Heart right ventricle (tissue), 16 donors: ENCODE results near the gene EPS8L3. TPM values are rescaled to one million over a fixed set of nuclear protein-coding genes. Genes with fewer than 3 reads are reported as not detected.

Experiments
- ATAC-seq, 8 donors: fragments of 200-7000 bp; cut with Tn5 transposase; one replicate each; pipeline ENCODE4 v1.9.1; 2020; ENCODE audit warnings: mild to moderate bottlenecking in 8 of 8, moderate library complexity in 8 of 8, moderate number of reproducible peaks in 1 of 8
- DNase-seq, 2 donors: peaks; one replicate each; pipeline ENCODE4 v3.0.0-alpha.2; 2020
- H3K27ac ChIP-seq, 10 donors: fragments of 200-600 bp; sonication (generic) in 2 of 10; one replicate each; pipeline versions ENCODE4 v1.5.0 to v1.8.0; 2020 to 2022; ENCODE audit warnings: mild to moderate bottlenecking in 3 of 10
- H3K27me3 ChIP-seq, 7 donors: fragments of 200-600 bp; one replicate each; pipeline ENCODE4 v1.8.0; 2021 to 2022; ENCODE audit warnings: mild to moderate bottlenecking in 2 of 7
- H3K36me3 ChIP-seq, 9 donors: fragments of 200-600 bp; sonication (generic) in 1 of 9; one replicate each; pipeline versions ENCODE4 v1.5.0 to v1.8.0; 2020 to 2022; ENCODE audit warnings: mild to moderate bottlenecking in 2 of 9
- H3K4me1 ChIP-seq, 9 donors: fragments of 200-600 bp; sonication (generic) in 1 of 9; one replicate each; pipeline versions ENCODE4 v1.5.0 to v1.8.0; 2020 to 2022; ENCODE audit warnings: mild to moderate bottlenecking in 4 of 9
- H3K4me3 ChIP-seq, 10 donors: fragments of 200-600 bp; sonication (generic) in 2 of 10; one replicate each; pipeline versions ENCODE4 v1.5.0 to v1.8.0; 2020 to 2022; ENCODE audit warnings: mild to moderate bottlenecking in 7 of 10, moderate library complexity in 2 of 10
- H3K9me3 ChIP-seq, 11 donors: fragments of 200-600 bp in 10 of 11; sonication (generic) in 2 of 11; one replicate each; pipeline versions ENCODE4 v1.5.0 to v1.8.0; 2013 to 2022; ENCODE audit warnings: mild to moderate bottlenecking in 2 of 11, control low read depth in 1 of 11, moderate library complexity in 1 of 11
- WGBS, 2 donors: extraction: QIAGEN DNeasy Blood & Tissue Kit; methylation state at CpG; one replicate each; pipeline ENCODE4 v1.1.7; 2013; ENCODE audit warnings: inconsistent platforms in 1 of 2; 5-methylcytosine and 5-hydroxymethylcytosine counted together
- intact Hi-C, 10 donors: fragments of 100-400 bp; cut with DNase I; formaldehyde crosslinking; loops; one replicate each; pipeline versions ENCODE4 v1.11.1 to v1.14.2; 2022
- polyA plus RNA-seq, 2 donors: library from polyadenylated mRNA; stranded (reverse); fragments of 200-250 nt; gene quantifications; one replicate each; pipeline ENCODE4 v1.2.3, GENCODE V29; 2013
- total RNA-seq, 10 donors: library from RNA; stranded (reverse); fragmentation: NEBNext Ultra II Directional in 3 of 10; extraction: Animal tissue kit (Norgen Biotek cat#: 25700) in 3 of 10; gene quantifications; one replicate each; pipeline versions ENCODE4 v1.2.1 to v1.2.4, GENCODE V29; 2021 to 2023
- TF ChIP-seq, protein P1 (sequence below), 9 donors: fragments of 200-600 bp; sonication (generic) in 2 of 9; IDR thresholded peaks; one replicate each; pipeline versions ENCODE4 v1.5.0 to v1.8.0; 2021 to 2022; ENCODE audit warnings: antibody characterized with exemption in 9 of 9, mild to moderate bottlenecking in 5 of 9, moderate library complexity in 1 of 9
- donor health status: Arrhythmogenic right ventricular cardiomyopathy.
- donor health status: ischemic (EF 13 %, LVEDD 7.1; RV severe dilation, severe dysfunction).
- donor health status: healthy with polysubstance abuse.
- donor health status: DM: no; HTN: yes; CAD: no.
- donor health status: DM: no; HTN: no; CAD: no.
- donor health status: ischemic (EF 25% LVEDD 6.9; RV normal size, moderate dysfunction).
- donor health status: ischemic (EF 25% LVEDD 5.7; RV mildly dilated, moderate dysfunction).
- donor health status: healthy.
- donor health status: DM: yes; HTN: yes; CAD: no.
- donor health status: Ischemic cardiomyopathy.
- donor health status: ischemic (EF 35%, LVEDD 5.7; RV mildly dilated, moderate dysfunction).
- donor health status: nonischemic (EF 11% LVEDD 7.7; RV severe dilation, severe dysfunction).
- donor health status: DM: yes; HTN: yes; CAD: no.
- donor health status: PGD.
- donor health status: ischemic (EF 29% LVEDD 5.4; RV normal size, mild dysfunction).
- donor health status: nonischemic (EF 23%, LVEDD 6.1; RV moderate dilation, normal function).

EPS8L3 gene
- total and polyA plus RNA-seq, 12 donors = 0.49 to 0.61 (median 0.56) TPM; not detected in 9

DNA sequence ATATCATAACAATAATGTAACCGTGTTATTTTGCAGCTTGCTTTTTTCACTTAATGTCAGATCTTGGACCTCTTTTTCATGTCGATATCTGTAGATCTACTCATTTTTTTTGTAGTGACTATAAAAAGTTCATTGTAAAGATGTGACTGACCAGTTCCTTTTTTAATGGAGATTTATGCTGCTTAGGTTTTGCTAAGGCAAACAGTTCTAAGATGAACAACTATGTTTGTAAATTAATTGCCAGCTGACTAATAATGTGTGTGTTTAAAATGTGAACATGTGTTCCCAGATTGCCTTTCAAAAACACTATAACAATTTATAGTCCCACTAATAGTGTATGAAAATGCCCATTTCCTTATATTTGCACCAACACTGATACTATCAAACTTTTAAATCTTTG is 18.1 kb upstream of the EPS8L3 start:
- H3K4me1 ChIP-seq = peaks cover 0 to 46% (median 15%) of the 10 kb centered on the region in 9 donors

DNA sequence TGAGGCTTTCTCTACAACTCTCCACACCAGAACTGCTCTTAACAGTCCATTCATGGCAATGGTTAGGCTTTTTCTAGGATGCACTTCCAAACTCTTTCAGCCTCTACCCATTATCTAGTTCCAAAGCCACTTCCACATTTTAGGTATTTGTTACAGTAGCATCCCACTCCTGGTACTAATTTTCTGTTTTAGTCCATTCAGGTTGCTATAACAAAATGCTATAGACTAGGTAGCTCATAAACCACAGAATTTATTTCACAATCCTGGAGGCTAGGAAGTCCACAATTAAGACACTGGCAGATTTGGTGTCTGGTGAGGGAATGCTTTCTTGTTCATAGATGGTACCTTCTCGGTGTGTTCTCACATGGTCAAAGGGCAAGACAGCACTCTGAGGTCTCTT is 17.3 kb upstream of the EPS8L3 start:
- intact Hi-C loops = no loop called here
- WGBS, 2 donors = 94 to 100% methylated on average over 1 of the region's 1 CpG
- DNase-seq (no peak), ATAC-seq (no peak)
- no peak overlapping the region for H3K27ac ChIP-seq
- H3K9me3 ChIP-seq = peaks cover 0 to 8% (median 0%) of the 10 kb centered on the region in 11 donors
- no peaks in the 10 kb centered on the region for H3K27me3 ChIP-seq
- TF ChIP-seq, protein P1, sequence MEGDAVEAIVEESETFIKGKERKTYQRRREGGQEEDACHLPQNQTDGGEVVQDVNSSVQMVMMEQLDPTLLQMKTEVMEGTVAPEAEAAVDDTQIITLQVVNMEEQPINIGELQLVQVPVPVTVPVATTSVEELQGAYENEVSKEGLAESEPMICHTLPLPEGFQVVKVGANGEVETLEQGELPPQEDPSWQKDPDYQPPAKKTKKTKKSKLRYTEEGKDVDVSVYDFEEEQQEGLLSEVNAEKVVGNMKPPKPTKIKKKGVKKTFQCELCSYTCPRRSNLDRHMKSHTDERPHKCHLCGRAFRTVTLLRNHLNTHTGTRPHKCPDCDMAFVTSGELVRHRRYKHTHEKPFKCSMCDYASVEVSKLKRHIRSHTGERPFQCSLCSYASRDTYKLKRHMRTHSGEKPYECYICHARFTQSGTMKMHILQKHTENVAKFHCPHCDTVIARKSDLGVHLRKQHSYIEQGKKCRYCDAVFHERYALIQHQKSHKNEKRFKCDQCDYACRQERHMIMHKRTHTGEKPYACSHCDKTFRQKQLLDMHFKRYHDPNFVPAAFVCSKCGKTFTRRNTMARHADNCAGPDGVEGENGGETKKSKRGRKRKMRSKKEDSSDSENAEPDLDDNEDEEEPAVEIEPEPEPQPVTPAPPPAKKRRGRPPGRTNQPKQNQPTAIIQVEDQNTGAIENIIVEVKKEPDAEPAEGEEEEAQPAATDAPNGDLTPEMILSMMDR (IDR thresholded peaks at IDR 0.05) = no peak
- H3K36me3 ChIP-seq = no peaks in the 10 kb centered on the region
- peaks cover 0 to 38% (median 10%) of the 10 kb centered on the region in 9 donors for H3K4me1 ChIP-seq
- no peak overlapping the region for H3K4me3 ChIP-seq

More for the DNA sequence above, 18.1 kb upstream of the EPS8L3 start:
- TF ChIP-seq, protein P1 (IDR thresholded peaks at IDR 0.05) = no peak
- intact Hi-C loops = no loop called here
- WGBS, 2 donors = 89 to 91% methylated on average over 2 of the region's 2 CpGs
- H3K27me3 ChIP-seq = no peaks in the 10 kb centered on the region
- DNase-seq (no peak), ATAC-seq (no peak)
- H3K4me3 ChIP-seq = no peak overlapping the region
- no peak overlapping the region for H3K27ac ChIP-seq
- H3K9me3 ChIP-seq = peaks cover 0 to 8% (median 0%) of the 10 kb centered on the region in 11 donors
- no peaks in the 10 kb centered on the region for H3K36me3 ChIP-seq

DNA sequence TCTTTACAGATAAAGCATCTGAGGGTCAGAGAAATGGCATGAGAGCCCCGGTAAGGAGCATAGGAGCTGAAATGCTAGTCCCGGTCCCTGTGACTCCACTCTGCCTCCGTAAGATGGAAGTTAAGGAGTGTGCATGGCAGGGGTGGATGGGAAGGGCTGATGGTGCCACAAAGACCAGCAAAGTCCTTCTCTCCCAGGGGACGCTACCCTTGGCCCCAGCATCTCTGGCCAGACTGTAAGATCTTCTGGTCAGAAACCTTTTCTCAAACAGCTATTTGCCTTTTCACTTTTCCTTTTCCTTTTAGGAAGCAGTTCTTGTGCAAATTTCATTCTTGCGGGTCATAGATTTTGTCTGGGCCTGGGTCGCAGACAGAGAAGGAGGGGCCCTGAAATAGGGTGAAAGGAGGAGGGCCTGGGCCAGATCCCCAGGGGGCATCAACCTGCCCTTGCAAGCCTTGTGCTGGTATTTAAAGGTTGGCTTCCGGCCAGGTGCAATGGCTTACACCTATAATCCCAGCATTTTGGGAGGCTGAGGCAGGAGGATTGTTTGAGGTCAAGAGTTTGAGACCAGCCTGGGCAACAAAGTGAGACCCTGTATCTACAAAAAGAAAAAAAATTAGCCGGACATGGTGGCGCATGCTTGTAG is 14.4 kb upstream of the EPS8L3 start:
- intact Hi-C loops = loop anchor here (1.0 to 5.0 kb wide), 7 partner anchors 133 to 231 kb away; partner anchors contain the start of genes AHCYL1 (in 7 of the 10) and CSF1 (in 2 of the 10)
- H3K27ac ChIP-seq = no peak overlapping the region
- DNase-seq = peak in 1 of 2 donors; percentile 3
- no peak for ATAC-seq
- TF ChIP-seq, protein P1 (IDR thresholded peaks at IDR 0.05) = no peak
- H3K4me1 ChIP-seq = peaks cover 0 to 19% (median 10%) of the 10 kb centered on the region in 9 donors
- 94 to 95% methylated on average over 9 of the region's 9 CpGs for WGBS, 2 donors
- H3K4me3 ChIP-seq = no peak overlapping the region
- peaks cover 0 to 8% (median 0%) of the 10 kb centered on the region in 11 donors for H3K9me3 ChIP-seq
- H3K36me3 ChIP-seq = no peaks in the 10 kb centered on the region
- H3K27me3 ChIP-seq = no peaks in the 10 kb centered on the region

DNA sequence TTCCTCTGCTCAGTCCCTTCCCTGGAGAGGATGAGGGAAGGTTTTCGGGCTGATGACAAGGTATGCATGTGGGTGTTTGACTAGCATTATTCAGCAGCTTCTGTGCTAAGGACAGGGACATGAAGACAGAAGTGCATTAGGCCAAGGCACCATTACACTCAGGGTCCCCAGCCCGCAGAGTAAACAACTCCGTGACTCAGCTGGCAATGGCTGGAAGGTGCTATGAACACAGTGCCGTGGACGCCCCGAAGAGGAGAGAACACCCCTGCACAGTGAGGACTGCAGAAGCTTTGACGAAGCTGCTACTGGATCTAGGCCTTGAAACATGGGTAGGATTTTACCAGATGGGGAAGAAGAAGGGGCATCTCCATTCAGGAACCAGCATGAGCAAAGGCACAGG is 13.7 kb upstream of the EPS8L3 start:
- H3K9me3 ChIP-seq = peaks cover 0 to 8% (median 0%) of the 10 kb centered on the region in 11 donors
- H3K4me1 ChIP-seq = peaks cover 0 to 16% (median 5%) of the 10 kb centered on the region in 9 donors
- H3K27me3 ChIP-seq = no peaks in the 10 kb centered on the region
- peak overlapping the region in 1 of 10 donors; percentile 45 for H3K27ac ChIP-seq
- WGBS, 2 donors = 90 to 91% methylated on average over 7 of the region's 7 CpGs
- ATAC-seq = no peak
- TF ChIP-seq, protein P1 (IDR thresholded peaks at IDR 0.05) = no peak
- H3K36me3 ChIP-seq = no peaks in the 10 kb centered on the region
- DNase-seq = peak in 1 of 2 donors; percentile 1
- H3K4me3 ChIP-seq = no peak overlapping the region
- intact Hi-C loops = loop anchor here (1.0 to 5.0 kb wide), 7 partner anchors 134 to 231 kb away; partner anchors contain the start of genes AHCYL1 (in 7 of the 10) and CSF1 (in 2 of the 10)
